ENCODE results near the gene TKTL2. TPM values are rescaled to one million over a fixed set of nuclear protein-coding genes. Genes with fewer than 3 reads are reported as not detected.
"Not testable (repeated sequence)": the region's sequence is repeated elsewhere in the genome, so short reads cannot be mapped to it uniquely, and the experiment has no call there.

Gene TKTL2
- total RNA-seq, 2 donors from 2014 or later: not detected

- DNase-seq (ENCODE audit: low spot score) (no peak), ATAC-seq (no peak)
- no peaks in the 10 kb centered on the region for H3K4me1 Mint-ChIP-seq (ENCODE audit: low read depth in 2 of 2)
- peaks cover 7 to 9% of the 10 kb centered on the region in 2 donors for H3K27me3 Mint-ChIP-seq
- no peak overlapping the region for H3K27ac Mint-ChIP-seq
- no peak overlapping the region for H3K4me3 Mint-ChIP-seq
- H3K36me3 Mint-ChIP-seq: no peaks in the 10 kb centered on the region
- no peaks in the 10 kb centered on the region for H3K9me3 Mint-ChIP-seq
Observed at GRCh38 chr4:163476761-163477438, 3.3 kb upstream of the TKTL2 start.

DNA sequence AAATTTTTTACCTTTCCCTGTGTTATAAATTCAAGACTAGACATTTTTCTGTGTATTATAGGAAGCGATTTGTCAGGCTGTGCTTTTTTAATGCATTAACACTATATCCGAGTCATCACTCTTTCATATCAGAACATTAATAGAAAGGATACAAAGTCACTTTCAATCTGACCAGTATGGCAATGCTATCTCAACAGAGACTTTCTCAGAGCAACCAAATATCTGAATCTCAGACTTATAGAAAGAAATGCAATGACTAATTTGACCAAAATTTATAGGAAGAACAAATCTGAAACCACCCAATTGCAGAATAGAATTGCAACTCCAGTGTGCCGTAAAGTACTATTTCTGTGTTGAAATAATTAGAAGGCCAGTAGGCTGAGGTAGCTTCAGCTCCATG, 473 bp upstream of the TKTL2 start:
- no peaks in the 10 kb centered on the region for H3K4me1 Mint-ChIP-seq (ENCODE audit: low read depth in 2 of 2)
- no peak for DNase-seq (ENCODE audit: low spot score)
- H3K9me3 Mint-ChIP-seq: no peaks in the 10 kb centered on the region
- H3K27ac Mint-ChIP-seq: no peak overlapping the region
- no peaks in the 10 kb centered on the region for H3K36me3 Mint-ChIP-seq
- peaks cover 10 to 34% of the 10 kb centered on the region in 2 donors for H3K27me3 Mint-ChIP-seq
- ATAC-seq: no peak
- no peak overlapping the region for H3K4me3 Mint-ChIP-seq

GRCh38 chr4:163473130-163473529, 424 bp downstream of the TKTL2 start:
- peaks cover 12 to 38% of the 10 kb centered on the region in 2 donors for H3K27me3 Mint-ChIP-seq
- no peak for DNase-seq (ENCODE audit: low spot score)
- H3K36me3 Mint-ChIP-seq: no peaks in the 10 kb centered on the region
- no peak overlapping the region for H3K27ac Mint-ChIP-seq
- H3K9me3 Mint-ChIP-seq: no peaks in the 10 kb centered on the region
- H3K4me3 Mint-ChIP-seq: no peak overlapping the region
- ATAC-seq: peak in 1 of 2 donors; percentile 43
- no peaks in the 10 kb centered on the region for H3K4me1 Mint-ChIP-seq (ENCODE audit: low read depth in 2 of 2)

DNA sequence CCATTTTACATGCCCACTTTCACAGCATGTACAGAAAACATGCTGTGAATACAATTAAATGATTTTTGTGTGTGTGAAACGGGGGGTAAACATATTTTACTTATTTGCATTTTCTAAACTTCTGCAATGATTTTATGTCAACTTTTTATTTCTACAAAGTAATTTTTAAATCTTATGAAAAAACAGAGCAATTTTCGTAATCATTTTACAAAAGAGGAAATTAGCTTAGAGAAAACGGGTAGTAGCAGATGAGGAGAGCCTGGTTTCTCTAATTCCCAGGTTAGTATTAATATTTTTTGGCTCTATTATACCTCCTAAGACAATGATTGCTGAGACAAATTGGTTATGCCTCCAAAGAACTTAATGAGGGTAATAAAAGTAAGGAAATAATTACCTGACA, 3.2 kb downstream of the TKTL2 start:
- Mint-ChIP-seq H3K36me3 (no peaks in the 10 kb centered on the region), H3K27me3 (peaks cover 14 to 39% of the 10 kb centered on the region in 2 donors), H3K9me3 (no peaks in the 10 kb centered on the region), H3K4me3 (no peak overlapping the region), H3K27ac (no peak overlapping the region), H3K4me1 (ENCODE audit: low read depth in 2 of 2) (no peaks in the 10 kb centered on the region)
- ATAC-seq (no peak), DNase-seq (ENCODE audit: low spot score) (no peak)

DNA sequence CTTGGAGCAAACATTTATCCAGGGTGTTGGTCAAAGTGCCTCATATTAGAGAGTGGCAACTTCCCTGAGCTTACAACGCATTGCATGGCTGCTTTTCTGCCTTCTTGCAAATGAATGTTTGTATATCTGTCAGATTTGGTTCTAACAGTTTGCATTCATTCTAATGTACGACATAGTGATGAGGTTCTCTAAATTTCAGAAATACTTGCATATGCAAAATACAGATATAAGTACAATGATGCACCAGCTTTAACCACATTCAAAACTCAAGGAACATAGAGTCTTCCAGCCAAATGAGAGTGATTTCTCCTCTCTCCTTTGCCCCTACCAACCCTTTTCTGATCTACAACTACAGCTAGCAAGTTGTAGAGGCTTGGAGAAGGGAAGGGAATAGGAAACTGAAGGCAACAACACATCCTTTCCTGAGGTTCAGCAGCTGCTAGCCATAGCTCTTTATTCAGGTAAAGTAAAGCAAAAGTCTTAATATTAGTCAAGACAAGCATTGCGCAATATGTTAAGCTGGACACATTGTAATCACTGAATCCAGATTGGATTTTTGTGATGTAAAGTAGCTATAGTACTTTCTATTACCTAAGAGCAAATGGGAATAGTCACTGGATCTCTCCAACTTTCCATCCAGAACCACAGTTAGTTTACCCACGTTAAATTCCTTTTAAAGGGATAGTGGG, 6.3 kb downstream of the TKTL2 start:
- ATAC-seq (no peak), DNase-seq (ENCODE audit: low spot score) (no peak)
- no peaks in the 10 kb centered on the region for H3K4me1 Mint-ChIP-seq (ENCODE audit: low read depth in 2 of 2)
- H3K27me3 Mint-ChIP-seq: peaks cover 11 to 54% of the 10 kb centered on the region in 2 donors
- H3K36me3 Mint-ChIP-seq: no peaks in the 10 kb centered on the region
- H3K9me3 Mint-ChIP-seq: no peaks in the 10 kb centered on the region
- H3K27ac Mint-ChIP-seq: no peak overlapping the region
- H3K4me3 Mint-ChIP-seq: no peak overlapping the region

DNA sequence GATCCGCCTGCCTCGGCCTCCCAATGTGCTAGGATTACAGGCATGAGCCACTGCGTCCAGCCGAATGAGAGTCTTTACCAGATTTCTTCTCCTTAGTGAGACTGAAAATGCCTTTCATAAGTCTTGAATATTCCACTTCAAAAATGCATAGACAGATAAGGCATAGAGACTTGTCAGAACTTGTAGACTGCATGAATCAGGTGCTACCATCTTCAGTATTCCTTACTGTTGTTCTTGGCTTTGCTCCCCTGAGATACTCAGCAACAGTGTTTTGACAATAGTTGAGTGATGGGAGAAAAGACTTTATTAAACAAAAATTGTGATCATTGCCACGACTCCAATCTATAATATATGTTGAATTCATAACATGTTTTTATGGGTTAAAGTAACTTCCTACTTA, 11.0 kb downstream of the TKTL2 start:
- no peaks in the 10 kb centered on the region for H3K9me3 Mint-ChIP-seq
- H3K27ac Mint-ChIP-seq: no peak overlapping the region
- no peaks in the 10 kb centered on the region for H3K36me3 Mint-ChIP-seq
- H3K4me1 Mint-ChIP-seq (ENCODE audit: low read depth in 2 of 2): no peaks in the 10 kb centered on the region
- ATAC-seq: no peak
- no peak overlapping the region for H3K4me3 Mint-ChIP-seq
- DNase-seq (ENCODE audit: low spot score): no peak
- H3K27me3 Mint-ChIP-seq: peaks cover 0 to 27% of the 10 kb centered on the region in 2 donors

- Mint-ChIP-seq H3K9me3 (no peaks in the 10 kb centered on the region), H3K36me3 (no peaks in the 10 kb centered on the region), H3K4me1 (ENCODE audit: low read depth in 2 of 2) (no peaks in the 10 kb centered on the region), H3K27ac (no peak overlapping the region), H3K4me3 (no peak overlapping the region), H3K27me3 (peaks cover 2 to 16% of the 10 kb centered on the region in 2 donors)
- ATAC-seq: no peak
- no peak for DNase-seq (ENCODE audit: low spot score)
Observed at GRCh38 chr4:163448540-163449203, 24.9 kb downstream of the TKTL2 start.

DNA sequence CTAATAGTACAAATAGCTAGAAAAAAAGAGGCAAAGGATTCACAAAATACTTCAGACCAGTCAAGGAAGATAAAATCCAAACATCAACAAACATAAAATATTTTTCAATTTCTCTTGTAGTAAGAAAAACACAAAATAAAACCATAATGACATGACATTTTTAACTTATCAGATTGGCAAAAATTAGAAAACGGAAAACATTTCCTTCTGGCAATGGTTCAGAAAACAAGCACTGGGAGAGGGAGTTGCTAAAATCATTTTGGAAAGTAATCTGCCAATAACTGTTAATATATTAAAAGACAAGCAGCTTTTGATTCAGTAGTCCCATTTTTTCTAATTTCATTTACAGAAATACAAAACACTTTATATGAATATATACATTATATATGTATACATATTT, 26.1 kb downstream of the TKTL2 start:
- no peak overlapping the region for H3K27ac Mint-ChIP-seq
- peaks cover 5 to 13% of the 10 kb centered on the region in 2 donors for H3K27me3 Mint-ChIP-seq
- no peaks in the 10 kb centered on the region for H3K9me3 Mint-ChIP-seq
- H3K4me1 Mint-ChIP-seq (ENCODE audit: low read depth in 2 of 2): no peaks in the 10 kb centered on the region
- H3K4me3 Mint-ChIP-seq: no peak overlapping the region
- no peaks in the 10 kb centered on the region for H3K36me3 Mint-ChIP-seq
- ATAC-seq (no peak), DNase-seq (ENCODE audit: low spot score) (no peak)

DNA sequence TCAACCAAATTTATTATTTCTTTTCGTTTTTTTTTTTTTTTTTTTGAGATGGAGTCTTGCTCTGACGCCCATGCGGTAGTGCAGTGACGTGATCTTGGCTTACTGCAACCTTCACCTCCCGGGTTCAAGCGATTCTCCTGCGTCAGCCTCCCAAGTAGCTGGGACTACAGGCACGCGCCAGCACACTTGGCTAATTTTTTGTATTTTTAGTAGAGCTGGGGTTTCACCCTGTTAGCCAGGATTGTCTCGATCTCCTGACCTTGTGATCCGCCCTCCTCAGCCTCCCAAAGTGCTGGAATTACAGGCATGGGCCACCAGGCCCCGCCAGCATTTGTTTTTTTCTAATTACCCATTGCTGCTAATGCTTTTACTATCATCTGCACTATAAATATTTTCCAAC, 26.5 kb downstream of the TKTL2 start:
- ATAC-seq; DNase-seq (ENCODE audit: low spot score); H3K4me1 Mint-ChIP-seq (ENCODE audit: low read depth in 2 of 2); H3K4me3 Mint-ChIP-seq; H3K36me3 Mint-ChIP-seq; H3K27ac Mint-ChIP-seq; H3K27me3 Mint-ChIP-seq; H3K9me3 Mint-ChIP-seq: not testable (repeated sequence)

GRCh38 chr4:163440040-163440439, 33.5 kb downstream of the TKTL2 start:
- ATAC-seq: no peak
- H3K36me3 Mint-ChIP-seq: no peaks in the 10 kb centered on the region

More at GRCh38 chr4:163440040-163440439, 33.5 kb downstream of the TKTL2 start:
- Mint-ChIP-seq H3K27me3 (peaks cover 0 to 3% of the 10 kb centered on the region in 2 donors), H3K9me3 (no peaks in the 10 kb centered on the region), H3K27ac (no peak overlapping the region), H3K4me3 (no peak overlapping the region), H3K4me1 (ENCODE audit: low read depth in 2 of 2) (no peaks in the 10 kb centered on the region)
- no peak for DNase-seq (ENCODE audit: low spot score)

Other genes with a start within 250 kb of the TKTL2 start
- not detected for gene NPY1R, start 141.2 kb downstream of the TKTL2 start, total RNA-seq
- not detected for gene NPY5R, start 129.9 kb downstream of the TKTL2 start, total RNA-seq
- 10 to 100 TPM; 40.2 to 60.5 TPM for gene TMA16, start 20.9 kb upstream of the TKTL2 start, total RNA-seq